Ishikawa (cell line): ENCODE results near the gene EFNA3.

Experiments
- CREB1 ChIP-seq: IDR thresholded peaks from 2 replicates; pipeline ENCODE4 v1.6.1; 2012; ENCODE audit warnings: low read depth
- RAD21 ChIP-seq: IDR thresholded peaks from 2 replicates; pipeline ENCODE4 v1.6.1; 2012; ENCODE audit warnings: low read depth

- TF ChIP-seq RAD21 (no peak), CREB1 (no peak)
Observed at GRCh38 chr1:155107309-155108264, 28.9 kb downstream of the EFNA3 start.
